Esophagus squamous epithelium (tissue), 4 donors: ENCODE results near the gene HERC5.

Source experiments
- POLR2A ChIP-seq, 4 donors: fragments of 450-650 bp; IDR thresholded peaks; one replicate each; pipeline ENCODE4 v1.6.1; 2017; ENCODE audit warnings: antibody characterized with exemption in 4 of 4, mild to moderate bottlenecking in 4 of 4, moderate library complexity in 3 of 4
- TF ChIP-seq, protein P1 (sequence below), 6 experiments: fragments of 450-650 bp in 4 of 6; fragments of 200-600 bp in 2 of 6; sonication (generic) in 2 of 6; IDR thresholded peaks; one replicate each; pipeline ENCODE4 v1.5.1; 2016 to 2019; ENCODE audit warnings: antibody characterized with exemption in 6 of 6, mild to moderate bottlenecking in 4 of 6, moderate library complexity in 4 of 6

DNA sequence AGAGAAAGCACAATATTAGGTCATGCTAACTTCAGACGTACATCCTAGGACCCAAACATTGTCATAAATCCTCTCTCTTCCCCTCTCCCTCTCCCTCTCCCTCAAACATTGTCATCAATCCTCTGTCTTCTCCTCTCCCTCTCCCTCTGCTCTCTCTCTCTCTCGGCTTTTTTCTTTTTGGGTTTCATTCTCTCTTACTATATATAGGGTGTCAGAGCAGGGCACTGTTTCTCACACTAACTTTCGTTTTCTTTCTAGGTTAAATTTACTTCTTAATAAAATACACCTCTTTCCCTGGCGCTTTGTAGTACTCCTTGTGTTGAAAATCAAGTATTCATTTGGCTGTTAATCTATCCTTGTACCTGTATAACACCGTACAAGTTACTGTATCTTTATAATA lies 37.0 kb upstream of the HERC5 start:
- TF ChIP-seq, protein P1, sequence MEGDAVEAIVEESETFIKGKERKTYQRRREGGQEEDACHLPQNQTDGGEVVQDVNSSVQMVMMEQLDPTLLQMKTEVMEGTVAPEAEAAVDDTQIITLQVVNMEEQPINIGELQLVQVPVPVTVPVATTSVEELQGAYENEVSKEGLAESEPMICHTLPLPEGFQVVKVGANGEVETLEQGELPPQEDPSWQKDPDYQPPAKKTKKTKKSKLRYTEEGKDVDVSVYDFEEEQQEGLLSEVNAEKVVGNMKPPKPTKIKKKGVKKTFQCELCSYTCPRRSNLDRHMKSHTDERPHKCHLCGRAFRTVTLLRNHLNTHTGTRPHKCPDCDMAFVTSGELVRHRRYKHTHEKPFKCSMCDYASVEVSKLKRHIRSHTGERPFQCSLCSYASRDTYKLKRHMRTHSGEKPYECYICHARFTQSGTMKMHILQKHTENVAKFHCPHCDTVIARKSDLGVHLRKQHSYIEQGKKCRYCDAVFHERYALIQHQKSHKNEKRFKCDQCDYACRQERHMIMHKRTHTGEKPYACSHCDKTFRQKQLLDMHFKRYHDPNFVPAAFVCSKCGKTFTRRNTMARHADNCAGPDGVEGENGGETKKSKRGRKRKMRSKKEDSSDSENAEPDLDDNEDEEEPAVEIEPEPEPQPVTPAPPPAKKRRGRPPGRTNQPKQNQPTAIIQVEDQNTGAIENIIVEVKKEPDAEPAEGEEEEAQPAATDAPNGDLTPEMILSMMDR (IDR thresholded peaks at IDR 0.05) = no peak
- TF ChIP-seq POLR2A (IDR thresholded peaks at IDR 0.05) = no peak
